K562 (cell line): ENCODE measurements around the gene HSPA1B. TPM values are rescaled to one million over a fixed set of nuclear protein-coding genes. Genes with fewer than 3 reads are reported as not detected.

Source experiments
- AFF1 ChIP-seq, 2 experiments: fragments of 450-650 bp; IDR thresholded peaks; 2 replicates each; pipeline ENCODE4 v1.6.1; 2018; ENCODE audit warnings: mild to moderate bottlenecking in 2 of 2, low read depth in 1 of 2; ENCODE audit not compliant: partially characterized antibody in 2 of 2
- BHLHE40 ChIP-seq: IDR thresholded peaks from 2 replicates; pipeline ENCODE4 v1.6.1; 2011; ENCODE audit warnings: low read length, improper control_type of control experiment
- CAMTA2 ChIP-seq: fragments of 250-450 bp; sonication (Bioruptor Pico); conservative IDR thresholded peaks from 2 replicates; pipeline ENCODE4 v1.5.1; 2022
- CEBPG ChIP-seq, 3 experiments: fragments of 200-800 bp in 1 of 3; sonication (Bioruptor generic) in 1 of 3; sonication (generic) in 1 of 3; formaldehyde crosslinking in 1 of 3; IDR thresholded peaks in 2 of 3; conservative IDR thresholded peaks in 1 of 3; 2 replicates each; pipeline versions ENCODE4 v1.6.1 to v1.8.0; 2016 to 2022; ENCODE audit warnings: missing compliant biosample characterization in 2 of 3, missing genetic modification characterization in 2 of 3, mild to moderate bottlenecking in 1 of 3, missing genetic modification reagents in 1 of 3
- COPS2 ChIP-seq: fragments of 450-650 bp; conservative IDR thresholded peaks from 2 replicates; pipeline ENCODE4 v1.6.1; 2016; ENCODE audit warnings: mild to moderate bottlenecking, moderate library complexity
- DMBX1 ChIP-seq: fragments of 250-450 bp; sonication (Bioruptor Pico); IDR thresholded peaks from 2 replicates; pipeline ENCODE4 v1.8.0; 2022; ENCODE audit warnings: inconsistent platforms, mild to moderate bottlenecking, moderate library complexity, borderline replicate concordance
- ERF ChIP-seq: fragments of 450-650 bp; formaldehyde crosslinking; IDR thresholded peaks from 2 replicates; pipeline ENCODE4 v1.4.0; 2020; ENCODE audit warnings: mild to moderate bottlenecking, mixed read lengths
- GTF2F1 ChIP-seq: IDR thresholded peaks from 2 replicates; pipeline ENCODE4 v1.6.1; 2011; ENCODE audit warnings: low read depth, low read length, improper control_type of control experiment
- KDM4B ChIP-seq, 2 experiments: fragments of 450-650 bp in 1 of 2; sonication (generic) in 1 of 2; IDR thresholded peaks; 2 replicates each; pipeline ENCODE4 v1.6.1; 2016 to 2017; ENCODE audit warnings: borderline replicate concordance in 2 of 2, antibody characterized with exemption in 1 of 2, low read depth in 1 of 2, mild to moderate bottlenecking in 1 of 2
- KLF16 ChIP-seq: IDR thresholded peaks from 2 replicates; pipeline ENCODE4 v1.6.1; 2016; ENCODE audit warnings: antibody characterized with exemption
- MAZ ChIP-seq, 2 experiments: fragments of 450-650 bp in 1 of 2; sonication (generic) in 1 of 2; formaldehyde crosslinking; IDR thresholded peaks in 1 of 2; conservative IDR thresholded peaks in 1 of 2; 2 replicates each; pipeline versions ENCODE4 v1.4.0 to v1.5.0; 2020; ENCODE audit warnings: mild to moderate bottlenecking in 1 of 2, missing genetic modification reagents in 1 of 2
- RBM22 ChIP-seq: fragments of 200-400 bp; formaldehyde crosslinking; IDR thresholded peaks from 2 replicates; pipeline ENCODE4 v1.6.1; 2018; ENCODE audit warnings: low read length, low read depth; ENCODE audit not compliant: poor library complexity, severe bottlenecking
- XRCC3 ChIP-seq: fragments of 450-650 bp; IDR thresholded peaks from 2 replicates; pipeline ENCODE4 v1.6.1; 2017; ENCODE audit warnings: mild to moderate bottlenecking, moderate library complexity
- ZEB2 ChIP-seq: fragments of 450-650 bp; IDR thresholded peaks from 2 replicates; pipeline ENCODE4 v1.6.1; 2016
- ZNF140 ChIP-seq: fragments of 250-450 bp; sonication (Bioruptor Pico); IDR thresholded peaks from 2 replicates; pipeline ENCODE4 v1.8.0; 2021; ENCODE audit warnings: moderate library complexity, mild to moderate bottlenecking, inconsistent platforms
- ZNF217 ChIP-seq: sonication (generic); formaldehyde crosslinking; IDR thresholded peaks from 2 replicates; pipeline ENCODE4 v1.8.0; 2022; ENCODE audit warnings: mild to moderate bottlenecking, missing genetic modification reagents
- ZNF239 ChIP-seq: fragments of 250-450 bp; sonication (Bioruptor Pico); IDR thresholded peaks from 2 replicates; pipeline ENCODE4 v1.4.0; 2020; ENCODE audit warnings: mild to moderate bottlenecking
- ZNF24 ChIP-seq: fragments of 450-650 bp; IDR thresholded peaks from 2 replicates; pipeline ENCODE4 v1.6.1; 2016
- ZNF586 ChIP-seq: fragments of 450-650 bp; formaldehyde crosslinking; conservative IDR thresholded peaks from 2 replicates; pipeline ENCODE4 v1.4.0; 2020; ENCODE audit warnings: mild to moderate bottlenecking, moderate library complexity
- ZNF655 ChIP-seq: fragments of 250-450 bp; sonication (Bioruptor Pico); IDR thresholded peaks from 2 replicates; pipeline ENCODE4 v1.5.0; 2021
- ZSCAN29 ChIP-seq: fragments of 450-650 bp; IDR thresholded peaks from 2 replicates; pipeline ENCODE4 v1.6.1; 2017
- polyA plus RNA-seq, 8 experiments: library from polyadenylated mRNA; depleted of rRNA in 4 of 8; stranded (reverse) in 5 of 8; unstranded in 3 of 8; fragments of >200 nt; fragmentation: Nextera tagmentation in 2 of 8; fragmentation: Illumina TruSeq in 1 of 8; extraction: Ambion mirVana in 2 of 8; extraction: Trizol in 1 of 8; gene quantifications; 2 replicates each; pipeline versions ENCODE4 v1.2.1 to v1.2.3, GENCODE V29; 2011 to 2014; ENCODE audit warnings: inconsistent platforms in 1 of 8, missing spikeins in 1 of 8
- total RNA-seq, 7 experiments: library from RNA; depleted of rRNA in 6 of 7; stranded (reverse); fragments of >200 nt in 6 of 7; fragmentation: Illumina TruSeq in 2 of 7; extraction: Trizol in 2 of 7; gene quantifications; 2 replicates each; pipeline versions ENCODE4 v1.2.1 to v1.2.3, GENCODE V29; 2011 to 2021; ENCODE audit warnings: low replicate concordance in 1 of 7
- TF ChIP-seq, protein P1 (sequence below): sonication (generic); formaldehyde crosslinking; IDR thresholded peaks from 2 replicates; pipeline ENCODE4 v1.8.0; 2023; ENCODE audit warnings: mild to moderate bottlenecking, missing genetic modification reagents

The HSPA1B gene
- total and polyA plus RNA-seq, 9 of the 15 experiments (the other 6 are each of a cell fraction or from before 2014, with no cell fraction given), result 0.27 to 227 (median 51.2) TPM

- TF ChIP-seq BHLHE40, result peak; percentile 41
- TF ChIP-seq RBM22, result peak; percentile 87
- TF ChIP-seq ZSCAN29, result no peak
- TF ChIP-seq ERF, result peak; percentile 95
- TF ChIP-seq ZNF239 (CRISPR knock-in tag), result peak; percentile 31; the same call in 1 of the 2 replicates
- no peak for TF ChIP-seq ZNF140 (CRISPR knock-in tag)
- 0 out of 2 replicates have a peak, but pooled peaks have one; percentile 2 for TF ChIP-seq KLF16
- TF ChIP-seq ZNF217 (CRISPR knock-in tag), result no peak
- peak; percentile 69 to 95 for TF ChIP-seq MAZ (CRISPR knock-in tag; conservative IDR thresholded peaks at IDR 0.05 in 1 of 2, IDR thresholded peaks at IDR 0.05 in 1 of 2)
- TF ChIP-seq ZNF586 (CRISPR knock-in tag), result no peak
- TF ChIP-seq CAMTA2 (CRISPR knock-in tag), result peak; percentile 66; the same call in 1 of the 2 replicates
- TF ChIP-seq KDM4B (IDR thresholded peaks at IDR 0.05; ENCODE audit: borderline replicate concordance in 2 of 2, low read depth in 1 of 2), result no peak
- peak; percentile 99 for TF ChIP-seq GTF2F1
- TF ChIP-seq ZEB2, result no peak; the same call in 1 of the 2 replicates
- no peak for TF ChIP-seq COPS2
- TF ChIP-seq CEBPG (CRISPR knock-in tag; IDR thresholded peaks at IDR 0.05), result 0 out of 2 replicates have a peak, but pooled peaks have one; percentile 40
- no peak for TF ChIP-seq CEBPG (tag; conservative IDR thresholded peaks at IDR 0.05 in 1 of 2, IDR thresholded peaks at IDR 0.05 in 1 of 2)
- no peak for TF ChIP-seq XRCC3
- TF ChIP-seq ZNF655 (CRISPR knock-in tag), result no peak
- TF ChIP-seq ZNF24, result 0 out of 2 replicates have a peak, but pooled peaks have one; percentile 6
- TF ChIP-seq DMBX1 (CRISPR knock-in tag), result 0 out of 2 replicates have a peak, but pooled peaks have one; percentile 27
- peak; percentile 68 to 91 for TF ChIP-seq AFF1 (IDR thresholded peaks at IDR 0.05; ENCODE audit: low read depth in 1 of 2, partially characterized antibody in 2 of 2)
- TF ChIP-seq, protein P1, sequence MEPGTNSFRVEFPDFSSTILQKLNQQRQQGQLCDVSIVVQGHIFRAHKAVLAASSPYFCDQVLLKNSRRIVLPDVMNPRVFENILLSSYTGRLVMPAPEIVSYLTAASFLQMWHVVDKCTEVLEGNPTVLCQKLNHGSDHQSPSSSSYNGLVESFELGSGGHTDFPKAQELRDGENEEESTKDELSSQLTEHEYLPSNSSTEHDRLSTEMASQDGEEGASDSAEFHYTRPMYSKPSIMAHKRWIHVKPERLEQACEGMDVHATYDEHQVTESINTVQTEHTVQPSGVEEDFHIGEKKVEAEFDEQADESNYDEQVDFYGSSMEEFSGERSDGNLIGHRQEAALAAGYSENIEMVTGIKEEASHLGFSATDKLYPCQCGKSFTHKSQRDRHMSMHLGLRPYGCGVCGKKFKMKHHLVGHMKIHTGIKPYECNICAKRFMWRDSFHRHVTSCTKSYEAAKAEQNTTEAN, result peak; percentile 91; the same call in 1 of the 2 replicates
These were observed 12.3 kb upstream of the HSPA1B start, which contains the start of the genes HSPA1A and HSPA1L (continued) for GRCh38 chr6:31815025-31815838.
